ENCODE data around the gene ZNF587B. TPM values are rescaled to one million over a fixed set of nuclear protein-coding genes. Genes with fewer than 3 reads are reported as not detected.
A peak's percentile ranks its signal among the peaks of the same experiment; 100 is the strongest.
"Not testable (repeated sequence)": the region's sequence is repeated elsewhere in the genome, so short reads cannot be mapped to it uniquely, and the experiment has no call there.

Gene ZNF587B
- total and polyA plus RNA-seq, 9 of the 15 experiments (the other 6 are each of a cell fraction or from before 2014, with no cell fraction given) = 7.4 to 37.5 (median 20.8) TPM

- intact Hi-C loops (cut with micrococcal nuclease) = no loop called here
- Histone ChIP-seq H3K9me3 (replicated peaks; ENCODE audit: control insufficient read depth, insufficient read depth, low read depth, low read length) (no peaks in the 10 kb centered on the region), H2AFZ (ENCODE audit: low read depth, low read length) (peak overlapping the region; percentile 42; the same call in 1 of the 2 replicates), H3K27me3 (ENCODE audit: control insufficient read depth in 2 of 2, insufficient read depth in 2 of 2, low read length in 2 of 2) (no peaks in the 10 kb centered on the region), H3K9me1 (ENCODE audit: control insufficient read depth, insufficient read depth, low read length) (no peaks in the 10 kb centered on the region), H3K79me2 (ENCODE audit: control insufficient read depth, insufficient read depth, low read length) (peaks cover 44% of the 10 kb centered on the region), H3K36me3 (ENCODE audit: control insufficient read depth, insufficient read depth, low read length) (peaks cover 41% of the 10 kb centered on the region; the same call in 2 of the 3 replicates), H3K4me1 (replicated peaks in 1 of 2; ENCODE audit: control insufficient read depth in 2 of 2, insufficient read depth in 2 of 2, low read length in 2 of 2) (peaks cover 4 to 9% of the 10 kb centered on the region in 2 experiments; a peak in 3 of 5 replicates), H3K27ac (ENCODE audit: extremely low read depth, low read depth, low read length) (peak overlapping the region; percentile 86), H4K20me1 (replicated peaks; ENCODE audit: control insufficient read depth, insufficient read depth, low read length) (no peaks in the 10 kb centered on the region), H3K9ac (ENCODE audit: insufficient read depth in 1 of 2, low read depth in 2 of 2, low read length in 2 of 2) (peak overlapping the region; percentile 86 to 99), H3K4me3 (peak overlapping the region; percentile 73), H3K4me2 (ENCODE audit: insufficient read depth, low read length) (peak overlapping the region; percentile 92)
- in situ Hi-C loops (cut with MboI) = no loop called here
- under 1% methylated on average over 11 of the region's 11 CpGs for WGBS (ENCODE audit: insufficient coverage, low coverage, missing lambda C conversion rate)
- TF ChIP-seq ZNF239 (CRISPR knock-in tag; IDR thresholded peaks at IDR 0.05) (no peak), JUND (IDR thresholded peaks at IDR 0.05; ENCODE audit: borderline replicate concordance, low read depth, low read length) (0 out of 2 replicates have a peak, but pooled peaks have one; percentile 17), JUND (tag; IDR thresholded peaks at IDR 0.05; ENCODE audit: borderline replicate concordance, low read depth, low read length) (no peak; the same call in 2 of the 3 replicates), SIN3A (IDR thresholded peaks at IDR 0.05; ENCODE audit: borderline replicate concordance in 2 of 2, control insufficient read depth in 1 of 2, low read depth in 2 of 2, low read length in 2 of 2) (peak in 1 of 2 experiments; percentile 27; a peak in 1 of 4 replicates), HES1 (IDR thresholded peaks at IDR 0.05; ENCODE audit: low read depth) (peak; percentile 76), NFE2 (IDR thresholded peaks at IDR 0.05; ENCODE audit: low read depth) (0 out of 2 replicates have a peak, but pooled peaks have one; percentile 7)
- BruUV-seq (replicated peaks) = no TSS peak
- no peak for FAIRE-seq
- ChIA-PET CTCF (ENCODE audit: low intra/inter-chr PET ratio) (interaction anchor here (0.6 kb wide), 1 partner anchor 570 kb away, joined by 3 read pairs; the partner anchor contains the start of gene ZNF460), POLR2A (interaction anchor here (0.6 to 0.7 kb wide), 3 partner anchors 32 to 696 kb away, joined by 3 to 4 read pairs (median 3); no protein-coding TSS in a partner anchor)
- peak; percentile 35 to 56 (median 44) for DNase-seq (ENCODE audit: extremely low read depth in 1 of 4, low spot score in 3 of 4)
- peak; percentile 48 for ATAC-seq
These were observed 20.5 kb downstream of the ZNF587B start for GRCh38 chr19:57850553-57851017.

- Histone ChIP-seq H3K36me3 (ENCODE audit: control insufficient read depth, insufficient read depth, low read length) (peaks cover 46% of the 10 kb centered on the region; the same call in 2 of the 3 replicates), H3K79me2 (ENCODE audit: control insufficient read depth, insufficient read depth, low read length) (peaks cover 41% of the 10 kb centered on the region)
- H3K9me3 ChIP-seq (replicated peaks; ENCODE audit: control insufficient read depth, insufficient read depth, low read depth, low read length); H3K9me1 ChIP-seq (ENCODE audit: control insufficient read depth, insufficient read depth, low read length); CTCF ChIA-PET (ENCODE audit: low intra/inter-chr PET ratio); H3K4me3 ChIP-seq; intact Hi-C loops (cut with micrococcal nuclease); ATAC-seq; H3K4me2 ChIP-seq (ENCODE audit: insufficient read depth, low read length); H2AFZ ChIP-seq (ENCODE audit: low read depth, low read length); in situ Hi-C loops (cut with MboI); BruUV-seq (replicated peaks); H3K4me1 ChIP-seq (replicated peaks in 1 of 2; ENCODE audit: control insufficient read depth in 2 of 2, insufficient read depth in 2 of 2, low read length in 2 of 2); H3K27ac ChIP-seq (ENCODE audit: extremely low read depth, low read depth, low read length); H3K27me3 ChIP-seq (ENCODE audit: control insufficient read depth in 2 of 2, insufficient read depth in 2 of 2, low read length in 2 of 2); DNase-seq (ENCODE audit: extremely low read depth in 1 of 4, low spot score in 3 of 4); H3K9ac ChIP-seq (ENCODE audit: insufficient read depth in 1 of 2, low read depth in 2 of 2, low read length in 2 of 2); H4K20me1 ChIP-seq (replicated peaks; ENCODE audit: control insufficient read depth, insufficient read depth, low read length): not testable (repeated sequence)
- POLR2A ChIA-PET = interaction anchor here (1.3 kb wide), 1 partner anchor 10 kb away, joined by 5 read pairs; no protein-coding TSS in a partner anchor
- 93% methylated on average over 3 of the region's 6 CpGs for WGBS (ENCODE audit: insufficient coverage, low coverage, missing lambda C conversion rate)
- peak; percentile 52 for FAIRE-seq
These were observed 21.9 kb downstream of the ZNF587B start for GRCh38 chr19:57851812-57852603.
